Forelimb muscle (tissue), 1 donor: Measurements from ENCODE around the gene ZNF674. TPM values are rescaled to one million over a fixed set of nuclear protein-coding genes. Genes with fewer than 3 reads are reported as not detected.

Experiments used
- DNase-seq: peaks from one replicate; pipeline ENCODE4 v3.0.0-alpha.2; 2013; ENCODE audit warnings: low read depth
- polyA plus RNA-seq: library from polyadenylated mRNA; unstranded; fragments of 120-200 nt; gene quantifications from one replicate; pipeline ENCODE4 v1.2.1, GENCODE V29; 2013; ENCODE audit not compliant: insufficient read length

ZNF674 gene
- 3.5 TPM for polyA plus RNA-seq

GRCh38 chrX:46545111-46546005, at the start of gene ZNF674:
Gene ZNF674, minus strand, starts transcription at chrX:46545421. Its CDS starts 3,334 bp downstream, at chrX:46542087.
- peak; percentile 76 for DNase-seq

- no peak for DNase-seq
Measured at GRCh38 chrX:46589977-46590723, 44.9 kb upstream of the ZNF674 start.

- DNase-seq, result no peak
Measured at GRCh38 chrX:46588263-46588662, 43.0 kb upstream of the ZNF674 start.

GRCh38 chrX:46587753-46588171, 42.5 kb upstream of the ZNF674 start:
- DNase-seq, result no peak

- no peak for DNase-seq
Measured at GRCh38 chrX:46587158-46587557, 41.9 kb upstream of the ZNF674 start.

- no peak for DNase-seq
Measured at GRCh38 chrX:46584736-46585135, 39.5 kb upstream of the ZNF674 start.

GRCh38 chrX:46582966-46583365, 37.7 kb upstream of the ZNF674 start:
- DNase-seq, result no peak

GRCh38 chrX:46582325-46582724, 37.1 kb upstream of the ZNF674 start:
- DNase-seq, result no peak

- DNase-seq, result no peak
Measured at GRCh38 chrX:46580613-46581012, 35.4 kb upstream of the ZNF674 start.

GRCh38 chrX:46579250-46579649, 34.0 kb upstream of the ZNF674 start:
- no peak for DNase-seq

GRCh38 chrX:46577221-46578005, 32.2 kb upstream of the ZNF674 start:
- DNase-seq, result no peak

- no peak for DNase-seq
Measured at GRCh38 chrX:46576458-46576857, 31.2 kb upstream of the ZNF674 start.

- no peak for DNase-seq
Measured at GRCh38 chrX:46575991-46576392, 30.8 kb upstream of the ZNF674 start.

GRCh38 chrX:46575586-46575985, 30.4 kb upstream of the ZNF674 start:
- no peak for DNase-seq

GRCh38 chrX:46574774-46575381, 29.7 kb upstream of the ZNF674 start:
- DNase-seq, result no peak

GRCh38 chrX:46573892-46574773, 28.9 kb upstream of the ZNF674 start:
- no peak for DNase-seq

- no peak for DNase-seq
Measured at GRCh38 chrX:46573331-46573891, 28.2 kb upstream of the ZNF674 start, which contains the start of gene CHST7. Gene CHST7, plus strand, starts transcription at chrX:46573765. Its CDS starts 167 bp downstream, at chrX:46573932.

GRCh38 chrX:46572340-46572936, 27.2 kb upstream of the ZNF674 start:
- DNase-seq, result no peak
